Measurements from ENCODE around the gene XPO4. TPM values are rescaled to one million over a fixed set of nuclear protein-coding genes. Genes with fewer than 3 reads are reported as not detected.

XPO4 gene
- polyA plus RNA-seq, 1 of the 3 experiments (the other 2 are of a cell fraction) = 4.2 TPM

- no peaks in the 10 kb centered on the region for H4K20me1 ChIP-seq (ENCODE audit: insufficient read depth)
- POLR2A ChIA-PET = no interaction called here
- no peak overlapping the region for H3K4me3 ChIP-seq (ENCODE audit: low read depth in 2 of 2, low read length in 1 of 2)
- no peaks in the 10 kb centered on the region for H3K9me2 ChIP-seq
- H3K4me2 ChIP-seq = no peak overlapping the region
- H3K27ac ChIP-seq (ENCODE audit: low read depth in 2 of 2, low read length in 1 of 2) = no peak overlapping the region
- no peaks in the 10 kb centered on the region for H3K79me2 ChIP-seq (ENCODE audit: insufficient read depth)
- peaks cover 15% of the 10 kb centered on the region for H3F3A ChIP-seq (replicated peaks; ENCODE audit: insufficient read depth)
- H3K36me3 ChIP-seq (replicated peaks in 1 of 2; ENCODE audit: control insufficient read depth in 1 of 2, insufficient read depth in 2 of 2, low read length in 1 of 2) = peaks cover 33 to 40% of the 10 kb centered on the region in 2 experiments
- peaks cover 0 to 10% of the 10 kb centered on the region in 2 experiments; a peak in 2 of 4 replicates for H3K4me1 ChIP-seq (ENCODE audit: control insufficient read depth in 1 of 2, insufficient read depth in 2 of 2, low read depth in 1 of 2, low read length in 1 of 2)
- no peaks in the 10 kb centered on the region for H3K27me3 ChIP-seq (ENCODE audit: insufficient read depth)
- no peaks in the 10 kb centered on the region for H3K9me3 ChIP-seq
- TF ChIP-seq TEAD4 (IDR thresholded peaks at IDR 0.05; ENCODE audit: borderline replicate concordance, insufficient read depth) = no peak
- TF ChIP-seq SMC3 (IDR thresholded peaks at IDR 0.05; ENCODE audit: low read depth, low read length) = no peak
- TF ChIP-seq FOSL2 (IDR thresholded peaks at IDR 0.05; ENCODE audit: borderline replicate concordance, low read depth) = no peak
- TF ChIP-seq USF1 (IDR thresholded peaks at IDR 0.05; ENCODE audit: borderline replicate concordance, low read depth) = no peak
- TF ChIP-seq FOXJ3 (CRISPR knock-in tag; IDR thresholded peaks at IDR 0.05) = no peak
- no peak for TF ChIP-seq POLR2AphosphoS5 (IDR thresholded peaks at IDR 0.05; ENCODE audit: low read depth, low read length)
- no peak for TF ChIP-seq MEF2A (IDR thresholded peaks at IDR 0.05; ENCODE audit: borderline replicate concordance, low read depth)
- TF ChIP-seq TAF1 (IDR thresholded peaks at IDR 0.05; ENCODE audit: borderline replicate concordance, low read depth, low read length) = no peak
- TF ChIP-seq EZH2phosphoT487 (IDR thresholded peaks at IDR 0.05; ENCODE audit: borderline replicate concordance, low read depth) = no peak
- TF ChIP-seq YY1 (IDR thresholded peaks at IDR 0.05; ENCODE audit: low read depth) = no peak
- TF ChIP-seq MXI1 (IDR thresholded peaks at IDR 0.05; ENCODE audit: low read depth, low read length) = no peak
- H3K9ac ChIP-seq = no peak overlapping the region
- WGBS (ENCODE audit: low lambda C conversion rate) = 80% methylated on average over 6 of the region's 6 CpGs
- CTCF ChIA-PET = no interaction called here
- no peak overlapping the region for H2AFZ ChIP-seq (ENCODE audit: low read depth)
- no peak for DNase-seq
These were observed 102.7 kb downstream of the XPO4 start for GRCh38 chr13:20799726-20800416.

DNA sequence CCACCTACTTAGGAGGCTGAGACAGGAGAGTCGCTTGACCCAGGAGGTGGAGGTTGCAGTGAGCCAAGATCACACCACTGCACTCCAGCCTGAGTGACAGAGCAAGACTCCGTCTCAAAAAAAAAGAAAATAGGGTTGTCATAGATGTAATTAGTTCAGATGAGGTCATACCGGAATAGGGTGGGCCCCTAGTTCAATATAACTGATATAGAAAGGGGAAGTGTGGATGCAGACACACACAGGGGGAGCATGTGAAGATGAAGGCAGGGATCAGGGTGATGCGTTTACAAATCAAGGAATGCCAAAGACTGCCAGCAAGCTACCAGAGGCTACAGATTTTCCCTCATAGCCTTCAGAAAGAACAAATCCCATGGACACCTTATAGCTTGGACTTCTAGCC lies 104.5 kb downstream of the XPO4 start:
- H3K9me2 ChIP-seq = no peaks in the 10 kb centered on the region
- H3K9me3 ChIP-seq = no peaks in the 10 kb centered on the region
- no peak overlapping the region for H3K9ac ChIP-seq
- H3K27me3 ChIP-seq (ENCODE audit: insufficient read depth) = no peaks in the 10 kb centered on the region
- 97% methylated on average over 4 of the region's 4 CpGs for WGBS (ENCODE audit: low lambda C conversion rate)
- TF ChIP-seq ELF1 (IDR thresholded peaks at IDR 0.05) (no peak), EZH2phosphoT487 (IDR thresholded peaks at IDR 0.05; ENCODE audit: borderline replicate concordance, low read depth) (no peak), USF1 (IDR thresholded peaks at IDR 0.05; ENCODE audit: borderline replicate concordance, low read depth) (no peak), YY1 (IDR thresholded peaks at IDR 0.05; ENCODE audit: low read depth) (no peak), FOSL2 (IDR thresholded peaks at IDR 0.05; ENCODE audit: borderline replicate concordance, low read depth) (no peak), POLR2AphosphoS5 (IDR thresholded peaks at IDR 0.05; ENCODE audit: low read depth, low read length) (no peak), ZBTB33 (IDR thresholded peaks at IDR 0.05; ENCODE audit: borderline replicate concordance, low read depth) (no peak)
- TF ChIP-seq, protein P1, sequence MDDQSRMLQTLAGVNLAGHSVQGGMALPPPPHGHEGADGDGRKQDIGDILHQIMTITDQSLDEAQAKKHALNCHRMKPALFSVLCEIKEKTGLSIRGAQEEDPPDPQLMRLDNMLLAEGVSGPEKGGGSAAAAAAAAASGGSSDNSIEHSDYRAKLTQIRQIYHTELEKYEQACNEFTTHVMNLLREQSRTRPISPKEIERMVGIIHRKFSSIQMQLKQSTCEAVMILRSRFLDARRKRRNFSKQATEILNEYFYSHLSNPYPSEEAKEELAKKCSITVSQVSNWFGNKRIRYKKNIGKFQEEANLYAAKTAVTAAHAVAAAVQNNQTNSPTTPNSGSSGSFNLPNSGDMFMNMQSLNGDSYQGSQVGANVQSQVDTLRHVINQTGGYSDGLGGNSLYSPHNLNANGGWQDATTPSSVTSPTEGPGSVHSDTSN (IDR thresholded peaks at IDR 0.05) = no peak
- no peak overlapping the region for H3K4me2 ChIP-seq
- peaks cover 0 to 10% of the 10 kb centered on the region in 2 experiments; a peak in 2 of 4 replicates for H3K4me1 ChIP-seq (ENCODE audit: control insufficient read depth in 1 of 2, insufficient read depth in 2 of 2, low read depth in 1 of 2, low read length in 1 of 2)
- POLR2A ChIA-PET = no interaction called here
- CTCF ChIA-PET = interaction anchor here (1.2 kb wide), 1 partner anchor 28 kb away, joined by 3 read pairs; no protein-coding TSS in a partner anchor
- DNase-seq = no peak
- no peaks in the 10 kb centered on the region for H3K79me2 ChIP-seq (ENCODE audit: insufficient read depth)
- H3K4me3 ChIP-seq (ENCODE audit: low read depth in 2 of 2, low read length in 1 of 2) = no peak overlapping the region
- H3K27ac ChIP-seq (ENCODE audit: low read depth in 2 of 2, low read length in 1 of 2) = no peak overlapping the region
- H3K36me3 ChIP-seq (replicated peaks in 1 of 2; ENCODE audit: control insufficient read depth in 1 of 2, insufficient read depth in 2 of 2, low read length in 1 of 2) = peaks cover 35 to 42% of the 10 kb centered on the region in 2 experiments
- peaks cover 15% of the 10 kb centered on the region for H3F3A ChIP-seq (replicated peaks; ENCODE audit: insufficient read depth)
- H2AFZ ChIP-seq (ENCODE audit: low read depth) = no peak overlapping the region
- H4K20me1 ChIP-seq (ENCODE audit: insufficient read depth) = no peaks in the 10 kb centered on the region
